HL-60 (cell line): Measurements from ENCODE around the gene UNC93A.
"Not testable (repeated sequence)": the region's sequence is repeated elsewhere in the genome, so short reads cannot be mapped to it uniquely, and the experiment has no call there.

Source experiments
- CTCF ChIP-seq: IDR thresholded peaks from one replicate; pipeline ENCODE4 v1.5.1; 2011; ENCODE audit warnings: low read length, control low read depth, inconsistent platforms; ENCODE audit not compliant: insufficient read depth
- GABPA ChIP-seq: IDR thresholded peaks from 2 replicates; pipeline ENCODE4 v1.6.1; 2012; ENCODE audit warnings: low read depth
- REST ChIP-seq: IDR thresholded peaks from 2 replicates; pipeline ENCODE4 v1.6.1; 2012; ENCODE audit warnings: low read depth; ENCODE audit not compliant: insufficient replicate concordance
- SPI1 ChIP-seq: IDR thresholded peaks from 2 replicates; pipeline ENCODE4 v1.6.1; 2012; ENCODE audit warnings: low read depth, mild to moderate bottlenecking, borderline replicate concordance

DNA sequence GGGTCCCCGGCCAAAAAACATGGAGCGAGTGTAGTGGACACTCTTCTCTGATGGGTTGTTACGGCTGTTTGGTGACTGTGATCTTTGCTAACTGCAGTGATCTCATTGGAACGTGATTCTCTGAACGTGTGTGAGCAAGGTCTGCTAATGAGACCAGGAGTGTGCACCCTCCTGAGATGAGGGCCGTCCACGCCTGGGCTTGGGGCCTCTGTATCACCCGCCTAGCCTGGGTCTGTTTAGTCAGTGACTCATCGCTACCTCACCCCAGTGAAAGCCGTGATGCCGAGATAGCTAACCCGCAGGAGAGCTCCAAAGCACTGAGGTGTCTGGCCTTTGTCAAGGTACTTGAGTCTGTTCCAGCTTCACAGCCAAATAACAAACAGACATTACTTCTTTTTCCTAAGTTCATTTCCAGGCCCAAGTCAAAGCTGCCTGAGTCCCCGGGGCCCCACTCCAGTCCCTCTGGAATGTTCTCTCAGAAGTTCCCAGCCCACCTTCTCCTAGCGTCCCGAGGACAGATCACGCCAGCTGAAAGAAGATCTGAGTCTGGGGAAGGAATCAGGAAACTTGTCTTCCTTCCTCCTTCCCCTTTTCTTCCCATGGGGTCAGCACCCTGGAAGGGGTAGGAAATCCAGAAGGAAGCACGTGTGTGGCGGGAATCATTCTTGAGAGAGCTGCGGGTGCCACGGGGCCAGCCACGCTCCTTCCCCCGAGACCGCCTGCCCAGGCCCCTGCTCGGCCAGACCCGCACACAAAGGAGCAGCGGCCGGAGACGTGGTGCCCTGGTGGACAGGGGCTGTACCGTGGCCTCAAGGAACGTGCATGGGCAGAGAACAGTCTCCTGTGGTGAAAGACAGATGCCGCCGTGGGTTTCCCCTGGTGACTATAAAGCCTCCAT is 29.0 kb downstream of the UNC93A start:
- not testable (repeated sequence) for TF ChIP-seq CTCF, SPI1, REST, GABPA
